Nucleus accumbens (tissue), 56 donors: ENCODE data around the gene ARHGAP19.

ENCODE experiments used
- DNase-seq, 56 donors: peaks; one replicate each; lab custom pipeline; 2025; lab: John Stamatoyannopoulos, UW

Gene ARHGAP19

DNA sequence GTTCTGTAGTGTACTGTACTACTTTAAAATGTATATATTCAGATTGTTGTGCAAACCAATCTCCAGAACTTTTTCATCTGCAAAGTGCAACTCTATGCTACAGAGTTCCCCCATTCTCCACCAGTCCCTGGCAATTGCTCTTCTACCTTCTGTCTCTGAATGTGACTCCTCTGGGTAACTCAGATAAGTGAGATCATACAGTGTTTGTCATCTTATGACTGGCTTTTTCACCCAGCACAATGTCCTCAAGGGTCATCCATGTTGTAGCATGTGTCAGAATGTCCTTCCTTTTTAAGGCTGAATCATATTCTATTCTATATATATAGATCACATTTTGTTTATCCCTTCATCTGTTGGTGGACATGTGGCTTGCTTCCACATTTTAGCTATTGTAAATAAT lies 117.5 kb downstream of the ARHGAP19 start:
- no peak for DNase-seq

DNA sequence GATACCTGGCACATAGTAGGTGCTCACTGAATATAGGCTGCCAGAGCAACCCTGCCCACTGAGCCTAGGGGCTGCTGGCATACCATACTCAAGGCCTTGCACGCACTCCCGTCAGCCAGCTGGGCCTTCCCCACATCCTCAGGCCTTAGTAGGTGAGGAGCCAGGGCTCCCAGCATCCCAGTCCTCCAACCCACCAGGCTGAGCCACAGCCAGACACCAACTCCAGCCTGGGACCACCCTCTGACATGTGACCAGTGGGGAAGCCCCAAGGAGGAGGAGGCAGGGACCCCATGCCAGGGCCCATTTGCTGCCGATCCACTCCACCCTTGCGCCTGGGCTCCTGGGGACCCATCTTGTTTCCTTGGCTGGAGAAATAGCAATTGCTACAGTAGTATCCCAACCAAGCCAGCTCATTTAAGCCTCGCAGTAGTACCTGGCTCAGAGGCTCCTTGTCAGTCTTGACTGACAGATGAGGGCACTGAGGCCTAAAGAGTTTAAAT lies 118.1 kb downstream of the ARHGAP19 start:
- DNase-seq = no peak

DNA sequence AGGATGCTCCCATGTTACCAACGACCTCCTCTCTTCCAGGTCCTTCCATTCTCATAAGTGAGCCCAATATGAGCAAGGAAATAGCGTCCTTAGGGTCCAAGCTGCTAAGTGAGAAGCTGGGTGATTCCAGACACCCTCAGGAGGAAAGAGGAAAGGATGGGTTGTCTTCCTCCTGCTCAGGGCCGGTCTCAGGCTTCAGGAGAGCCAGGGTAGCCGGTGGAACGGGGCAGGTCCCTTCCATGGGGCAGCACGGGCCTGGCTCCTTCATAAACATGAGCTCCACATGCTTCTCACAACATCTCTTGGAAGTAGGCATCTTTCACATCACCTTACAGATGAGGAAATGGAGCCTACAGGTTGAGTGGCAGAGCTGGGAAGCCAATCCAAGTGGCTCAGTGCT lies 119.4 kb downstream of the ARHGAP19 start:
- no peak for DNase-seq
